RKO (cell line): ENCODE results near the gene SYCP1.
A peak's percentile ranks its signal among the peaks of the same experiment; 100 is the strongest.
"Not testable (repeated sequence)": the region's sequence is repeated elsewhere in the genome, so short reads cannot be mapped to it uniquely, and the experiment has no call there.

Source experiments
- DNase-seq: peaks from one replicate; pipeline ENCODE4 v3.0.0-alpha.2; 2016; ENCODE audit warnings: low spot score

The SYCP1 gene, protein sequence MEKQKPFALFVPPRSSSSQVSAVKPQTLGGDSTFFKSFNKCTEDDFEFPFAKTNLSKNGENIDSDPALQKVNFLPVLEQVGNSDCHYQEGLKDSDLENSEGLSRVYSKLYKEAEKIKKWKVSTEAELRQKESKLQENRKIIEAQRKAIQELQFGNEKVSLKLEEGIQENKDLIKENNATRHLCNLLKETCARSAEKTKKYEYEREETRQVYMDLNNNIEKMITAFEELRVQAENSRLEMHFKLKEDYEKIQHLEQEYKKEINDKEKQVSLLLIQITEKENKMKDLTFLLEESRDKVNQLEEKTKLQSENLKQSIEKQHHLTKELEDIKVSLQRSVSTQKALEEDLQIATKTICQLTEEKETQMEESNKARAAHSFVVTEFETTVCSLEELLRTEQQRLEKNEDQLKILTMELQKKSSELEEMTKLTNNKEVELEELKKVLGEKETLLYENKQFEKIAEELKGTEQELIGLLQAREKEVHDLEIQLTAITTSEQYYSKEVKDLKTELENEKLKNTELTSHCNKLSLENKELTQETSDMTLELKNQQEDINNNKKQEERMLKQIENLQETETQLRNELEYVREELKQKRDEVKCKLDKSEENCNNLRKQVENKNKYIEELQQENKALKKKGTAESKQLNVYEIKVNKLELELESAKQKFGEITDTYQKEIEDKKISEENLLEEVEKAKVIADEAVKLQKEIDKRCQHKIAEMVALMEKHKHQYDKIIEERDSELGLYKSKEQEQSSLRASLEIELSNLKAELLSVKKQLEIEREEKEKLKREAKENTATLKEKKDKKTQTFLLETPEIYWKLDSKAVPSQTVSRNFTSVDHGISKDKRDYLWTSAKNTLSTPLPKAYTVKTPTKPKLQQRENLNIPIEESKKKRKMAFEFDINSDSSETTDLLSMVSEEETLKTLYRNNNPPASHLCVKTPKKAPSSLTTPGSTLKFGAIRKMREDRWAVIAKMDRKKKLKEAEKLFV

DNA sequence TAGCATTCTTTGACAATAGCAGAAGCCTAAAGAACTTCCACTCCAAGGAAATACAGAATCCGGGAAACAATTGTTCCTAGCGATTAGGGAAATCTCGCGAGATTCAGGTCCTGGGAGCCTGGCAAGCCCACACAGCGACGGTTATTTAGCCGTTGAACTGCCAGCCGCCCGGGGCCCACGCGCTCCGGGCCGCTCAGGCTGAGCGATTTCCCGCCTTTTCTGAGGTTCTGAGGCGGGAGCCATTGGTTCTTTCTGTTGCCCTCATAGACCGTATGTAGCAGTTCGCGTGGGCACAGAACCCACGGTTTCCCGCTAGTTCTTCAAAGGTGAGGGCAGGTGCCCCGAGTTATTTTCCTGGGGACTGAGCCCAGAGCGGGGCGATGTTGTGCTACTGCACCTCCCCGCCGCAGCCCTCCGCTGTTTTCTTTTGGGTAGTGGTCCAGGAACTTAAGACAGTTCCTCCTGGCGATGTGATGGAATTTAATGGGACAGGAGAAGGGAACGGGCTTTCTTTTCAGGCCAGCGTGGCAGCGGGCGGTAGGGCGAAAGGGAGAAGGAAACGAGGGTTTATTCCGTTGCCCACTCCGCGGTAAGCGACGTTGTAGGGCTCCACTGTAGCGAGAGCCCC lies at the start of gene SYCP1:
TSS of gene SYCP1 (plus strand) at position 171 of the 628 bp plus-strand sequence. CDS start 602 bp downstream, outside the sequence.
- DNase-seq = no peak

DNA sequence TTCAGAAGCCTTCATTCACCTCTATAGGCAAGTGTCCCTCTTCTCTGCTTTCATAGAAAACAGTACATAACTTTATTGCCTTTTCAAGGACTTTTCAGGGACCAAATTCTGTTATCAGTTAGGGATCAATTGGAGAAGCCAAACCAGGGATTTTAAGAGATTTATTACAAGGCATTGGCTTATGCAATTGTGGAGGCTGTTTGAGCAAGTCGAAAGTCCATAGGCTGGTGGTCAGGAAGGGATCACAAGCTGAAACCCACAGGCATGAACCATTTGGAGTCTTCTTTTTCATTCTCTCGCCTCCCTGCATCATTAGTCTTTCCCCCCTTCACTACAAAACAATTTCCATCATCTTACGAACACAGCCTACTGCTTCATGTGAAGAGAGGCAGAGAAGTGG lies 34.8 kb upstream of the SYCP1 start:
- DNase-seq = no peak

DNA sequence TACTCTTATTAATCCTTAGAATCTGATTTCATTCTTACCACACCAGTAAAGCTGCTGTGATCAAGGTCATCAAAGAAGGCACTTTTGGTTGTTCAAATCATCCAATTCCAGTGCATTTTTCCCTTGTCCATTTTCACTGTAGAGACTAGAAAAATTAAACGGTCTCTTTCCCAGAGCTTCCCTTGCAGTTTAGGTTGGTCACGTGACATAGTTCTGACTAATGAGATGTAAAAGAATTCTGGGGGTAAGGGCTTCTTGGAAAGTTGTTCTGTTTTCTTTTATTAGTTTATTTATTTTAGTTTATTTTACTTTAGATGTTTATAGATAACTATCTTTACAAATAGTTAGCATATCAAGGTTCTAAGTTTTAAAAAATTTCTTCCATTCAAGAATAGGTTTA lies 34.3 kb upstream of the SYCP1 start:
- no peak for DNase-seq

DNA sequence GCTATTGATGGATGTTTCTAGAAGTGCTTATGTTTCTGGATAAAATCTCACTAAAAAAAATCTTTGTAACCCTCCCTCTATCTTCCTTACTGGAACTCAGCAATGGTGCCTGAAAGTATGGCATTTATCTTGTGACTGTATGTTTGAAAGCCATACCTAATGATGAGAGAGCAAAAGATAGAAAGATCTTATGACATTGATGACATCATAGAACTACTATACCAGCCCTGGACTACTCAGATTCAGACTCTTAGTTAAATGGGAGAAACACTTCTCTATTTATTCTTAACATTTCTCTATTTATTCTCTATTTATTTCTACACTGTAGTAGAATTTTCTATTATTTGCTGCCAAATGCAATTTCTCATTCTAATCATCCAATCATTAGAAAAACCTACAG lies 32.7 kb upstream of the SYCP1 start:
- DNase-seq = no peak

DNA sequence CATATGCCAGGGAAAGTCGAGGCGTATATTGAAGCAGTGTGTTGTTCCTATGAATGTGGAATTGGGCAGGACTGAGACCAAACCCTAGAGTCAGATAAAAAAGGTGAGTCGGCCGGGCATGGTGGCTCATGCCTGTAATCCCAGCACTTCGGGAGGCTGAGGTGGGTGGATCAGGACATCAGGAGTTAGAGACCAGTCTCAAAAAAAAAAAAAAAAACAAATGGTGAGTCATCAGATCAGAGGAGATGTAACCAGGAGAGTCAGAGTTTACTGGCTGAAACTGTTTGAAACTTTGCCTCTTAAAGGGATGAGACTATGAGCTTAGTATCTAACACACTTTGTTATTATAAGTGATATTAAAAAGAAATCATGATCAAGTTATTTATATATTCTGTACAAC lies 26.4 kb upstream of the SYCP1 start:
- DNase-seq = peak; percentile 32

DNA sequence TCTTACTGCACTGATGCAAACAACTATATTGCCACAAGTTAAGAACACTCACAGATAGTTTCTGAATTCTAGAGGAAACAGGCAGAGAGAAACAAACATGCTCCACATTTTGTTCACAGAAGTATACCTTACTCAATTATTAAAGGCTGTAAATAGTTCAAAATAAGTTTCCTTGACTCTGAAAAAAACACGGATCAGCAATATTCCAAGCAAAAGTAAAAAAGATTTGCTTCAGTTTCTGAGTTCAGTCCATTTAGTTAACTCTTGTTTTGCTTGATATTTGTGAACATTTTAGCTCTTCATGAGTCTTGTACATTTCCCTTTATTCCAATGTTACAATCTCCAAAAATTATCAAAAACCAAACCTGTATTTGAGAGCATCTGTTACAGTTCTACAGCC lies 24.6 kb upstream of the SYCP1 start:
- DNase-seq = not testable (repeated sequence)

DNA sequence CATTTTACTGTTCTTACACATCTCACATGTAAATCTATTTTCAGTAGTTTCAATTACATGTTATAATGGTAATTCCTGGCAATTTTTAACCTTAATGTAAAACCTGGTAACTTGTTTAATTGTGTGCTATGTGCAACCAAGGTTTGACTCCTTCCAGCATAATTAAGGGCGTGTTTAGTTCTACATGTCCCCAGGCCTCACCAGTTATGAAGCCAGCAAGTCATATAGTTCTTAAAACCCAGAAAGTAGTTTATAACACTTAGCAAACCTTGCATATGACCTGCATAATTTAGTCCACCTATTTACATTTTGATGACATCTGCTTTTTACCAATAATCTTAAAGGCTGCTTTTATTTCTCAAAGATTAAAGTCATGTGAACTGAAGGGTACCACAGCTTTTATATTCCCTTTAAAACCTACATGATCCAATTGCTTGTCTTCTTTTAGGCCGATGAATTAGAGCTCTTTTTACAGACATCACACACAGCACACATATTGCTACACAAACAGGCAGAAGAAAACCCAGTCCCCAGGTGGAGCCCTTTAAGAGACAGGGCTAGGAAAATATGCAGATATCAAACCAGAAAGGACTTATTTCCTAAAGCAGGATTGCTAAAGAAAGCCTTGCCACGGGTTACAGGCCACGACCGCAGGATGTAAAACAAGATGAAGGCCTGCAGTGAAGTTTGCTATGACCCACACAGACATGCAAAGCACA lies 23.2 kb upstream of the SYCP1 start:
- DNase-seq = no peak

DNA sequence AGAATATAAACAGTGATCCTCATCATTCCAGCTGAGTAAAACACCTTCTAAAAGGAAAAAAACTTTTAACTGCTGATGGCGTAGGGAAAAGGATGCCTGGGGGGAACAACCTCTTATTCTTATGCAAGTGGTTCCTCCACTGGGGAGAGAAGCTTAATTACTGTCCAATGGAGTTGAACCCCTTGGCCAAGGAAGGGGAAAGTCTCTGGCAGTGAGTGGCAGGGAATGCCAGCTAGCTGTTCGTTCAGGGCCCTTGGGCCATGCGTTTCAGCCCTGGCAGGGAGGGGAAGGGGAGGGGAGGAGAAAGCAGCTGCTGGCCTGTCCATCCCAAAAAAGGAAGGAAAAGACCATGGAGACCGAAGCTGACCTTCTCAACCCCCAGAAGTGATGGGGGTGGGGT lies 22.6 kb upstream of the SYCP1 start:
- DNase-seq = no peak

DNA sequence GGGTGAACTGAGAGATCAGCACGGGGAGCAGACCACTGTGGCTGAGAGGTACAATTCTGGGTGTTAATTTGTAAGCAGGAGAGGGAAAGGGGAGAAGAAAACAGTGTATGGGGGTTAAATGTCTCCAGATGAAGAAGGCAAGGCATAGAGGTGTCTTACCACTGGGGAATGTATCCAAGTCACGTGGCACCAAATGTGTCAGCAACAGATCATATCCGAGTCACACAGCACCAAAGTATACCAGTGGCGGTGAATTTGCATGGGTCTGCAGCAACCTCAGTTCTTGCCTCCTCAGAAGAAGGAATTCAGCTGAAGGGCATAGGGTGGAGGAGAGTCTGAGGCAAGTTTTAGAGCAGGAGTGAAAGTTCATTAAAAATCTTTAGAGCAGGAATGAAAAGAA lies 21.2 kb upstream of the SYCP1 start:
- DNase-seq = peak; percentile 77

DNA sequence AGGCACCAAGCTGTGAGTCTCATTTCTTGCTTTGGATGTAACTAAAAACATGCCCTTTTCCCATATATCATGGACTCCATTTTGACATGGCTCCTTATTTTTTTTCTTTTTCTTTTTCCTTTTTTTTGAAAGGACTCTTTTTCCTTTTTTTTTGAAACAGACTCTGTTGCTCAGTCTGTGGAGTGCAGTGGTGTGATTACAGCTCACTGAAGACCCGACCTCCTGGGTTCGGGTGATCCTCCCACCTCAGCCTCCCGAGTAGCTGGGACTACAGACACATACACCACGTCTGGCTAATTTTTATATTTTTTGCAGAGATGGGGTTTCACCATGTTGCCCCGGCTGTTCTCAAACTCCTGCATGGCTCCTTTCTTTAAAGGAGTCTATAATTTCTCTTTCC lies 10.4 kb upstream of the SYCP1 start:
- no peak for DNase-seq

DNA sequence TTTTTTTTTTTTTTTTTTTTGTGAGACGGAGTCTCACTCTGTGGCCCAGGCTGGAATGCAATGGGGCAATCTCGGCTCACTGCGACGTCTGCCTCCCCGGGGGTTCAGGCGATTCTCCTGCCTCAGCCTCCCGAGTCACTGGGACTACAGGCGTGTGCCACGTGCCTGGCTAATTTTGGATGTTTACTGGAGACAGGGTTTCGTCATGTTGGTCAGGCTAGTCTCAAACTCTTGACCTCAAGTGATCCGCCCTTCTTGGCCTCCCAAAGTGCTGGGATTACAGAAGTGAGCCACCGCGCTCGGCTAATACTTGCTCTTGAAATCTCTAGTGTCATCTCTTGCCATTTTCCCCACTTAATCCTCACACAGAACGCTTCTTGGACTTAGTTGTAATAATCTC lies 1.1 kb upstream of the SYCP1 start:
- DNase-seq = no peak

DNA sequence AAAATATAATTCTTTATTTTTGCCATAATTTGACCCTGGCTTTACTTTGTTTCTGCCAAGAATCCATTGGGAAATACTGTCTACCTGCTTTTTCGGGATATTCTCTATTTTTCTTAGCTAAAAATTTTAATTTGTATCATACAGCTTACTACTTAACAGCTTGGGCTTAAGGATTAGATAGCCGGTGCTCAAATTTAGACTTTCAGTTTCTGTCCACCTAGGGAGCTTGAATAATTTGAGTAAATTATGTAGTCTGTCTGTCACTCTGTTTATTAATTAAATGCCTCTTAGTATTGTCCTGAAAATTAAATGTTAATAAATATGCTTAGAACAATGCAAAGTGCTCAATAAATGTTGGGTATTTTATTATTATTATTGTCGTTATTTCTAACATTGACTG lies 6.7 kb downstream of the SYCP1 start:
- no peak for DNase-seq

DNA sequence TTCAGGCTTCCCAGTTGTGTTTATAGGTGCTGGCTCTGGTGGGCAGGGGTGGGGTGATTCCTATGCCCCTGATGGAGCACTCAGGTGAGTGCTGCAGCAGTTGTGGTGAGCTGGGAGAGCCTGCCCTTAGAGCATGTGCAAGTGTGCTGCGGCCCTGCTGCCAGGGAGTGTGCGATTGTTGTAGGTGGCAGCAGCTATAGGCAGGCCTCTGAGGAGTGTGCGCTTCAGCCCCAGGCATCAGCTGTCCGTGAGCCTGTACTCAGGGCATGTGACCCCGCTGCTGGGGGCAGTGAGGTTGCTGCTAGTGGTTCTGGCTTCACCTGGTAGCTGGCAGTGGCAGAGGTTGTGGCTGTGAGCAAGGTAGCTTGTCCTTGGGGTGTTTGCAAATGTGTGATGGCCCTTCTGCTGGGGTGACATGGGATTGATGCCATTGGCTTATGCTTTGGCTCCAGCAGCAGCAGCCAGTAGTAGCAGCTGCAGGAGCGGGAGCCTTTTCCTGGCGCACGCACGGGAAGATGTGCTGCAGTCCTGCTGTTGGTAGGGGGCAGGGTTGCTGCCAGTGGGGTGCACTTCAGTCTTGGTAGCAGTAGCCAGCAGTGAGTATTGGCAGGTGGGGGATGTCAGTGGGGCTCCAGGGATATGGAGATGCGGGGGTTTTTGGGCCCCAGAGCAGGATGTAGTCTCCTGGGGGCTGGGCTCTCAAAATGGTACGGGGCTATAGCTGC lies 37.7 kb downstream of the SYCP1 start:
- no peak for DNase-seq

DNA sequence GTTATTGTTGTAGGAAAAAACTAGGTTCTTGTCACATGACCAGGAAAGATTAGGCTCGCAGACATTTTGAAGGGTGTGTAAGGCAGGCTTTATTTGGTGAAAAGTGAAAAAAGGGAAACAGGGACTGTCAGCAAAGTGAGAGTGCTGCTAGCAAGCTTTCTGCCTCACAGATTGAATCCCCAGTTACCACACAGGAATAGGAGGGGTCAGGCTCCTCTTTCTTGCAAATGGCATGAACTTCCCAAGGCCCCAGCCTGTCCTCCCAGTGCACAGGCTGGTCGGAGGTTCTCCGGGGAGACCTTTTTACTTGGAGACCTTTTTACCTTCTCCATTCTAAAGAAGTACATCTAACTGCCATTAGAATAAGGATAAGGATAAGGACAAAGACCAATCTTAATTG lies 42.1 kb downstream of the SYCP1 start:
- no peak for DNase-seq

DNA sequence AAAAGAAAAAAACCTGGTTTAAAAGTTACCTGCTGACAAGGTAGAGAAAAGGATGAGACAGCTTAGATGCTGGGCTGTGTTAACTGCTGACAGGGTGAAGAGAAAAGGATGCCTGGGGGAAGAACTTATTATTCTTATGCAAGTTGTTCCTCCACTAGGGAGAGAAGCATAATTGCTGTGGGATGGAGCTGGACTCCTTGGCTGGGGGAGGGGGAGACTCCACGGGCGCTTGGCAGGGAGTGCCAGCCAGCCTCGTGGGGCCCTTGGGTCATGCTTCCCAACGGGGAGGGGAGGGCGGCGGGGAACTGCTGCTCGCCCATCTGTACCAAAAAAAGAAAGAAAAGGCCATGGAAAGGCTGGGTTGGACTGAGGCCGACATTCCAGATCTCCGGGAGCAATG lies 47.2 kb downstream of the SYCP1 start:
- DNase-seq = no peak

DNA sequence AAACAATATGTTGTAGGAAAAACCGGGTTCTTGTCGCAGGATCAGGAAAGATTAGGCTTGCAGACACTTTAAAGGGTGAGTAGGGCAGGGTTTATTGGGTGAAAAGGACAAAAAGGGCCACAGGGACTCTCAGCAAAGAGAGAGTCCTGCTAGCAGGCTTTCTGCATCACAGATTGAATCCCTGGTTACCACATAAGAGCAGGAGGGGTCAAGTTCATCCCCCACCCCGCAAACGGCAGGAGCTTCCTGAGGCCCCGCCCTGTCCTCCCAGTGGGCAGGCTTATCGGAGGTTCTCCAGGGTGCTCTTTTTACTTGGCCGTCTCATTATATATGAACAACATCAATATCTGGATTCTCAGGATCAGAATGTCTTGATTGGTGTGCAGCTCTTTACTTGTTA lies 47.7 kb downstream of the SYCP1 start:
- DNase-seq = no peak

DNA sequence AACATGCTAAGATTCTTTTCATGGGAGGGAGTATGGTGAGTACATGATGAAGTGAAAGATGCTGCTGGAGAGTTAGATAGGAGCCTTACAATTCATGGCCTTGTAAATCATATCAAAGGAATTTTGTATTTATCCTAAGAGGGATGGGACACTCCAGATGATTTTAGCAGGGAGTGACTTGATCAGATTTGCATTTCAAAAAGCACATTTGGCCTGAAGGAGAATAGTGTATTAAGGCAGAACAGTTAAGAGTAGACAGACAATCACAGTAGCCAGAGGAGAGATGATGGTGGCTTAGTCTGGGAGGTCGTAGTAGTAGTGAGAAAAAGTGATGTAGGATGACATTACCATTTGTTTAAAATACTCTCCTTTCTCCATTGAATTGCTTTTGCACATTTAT lies 48.8 kb downstream of the SYCP1 start:
- DNase-seq = no peak

DNA sequence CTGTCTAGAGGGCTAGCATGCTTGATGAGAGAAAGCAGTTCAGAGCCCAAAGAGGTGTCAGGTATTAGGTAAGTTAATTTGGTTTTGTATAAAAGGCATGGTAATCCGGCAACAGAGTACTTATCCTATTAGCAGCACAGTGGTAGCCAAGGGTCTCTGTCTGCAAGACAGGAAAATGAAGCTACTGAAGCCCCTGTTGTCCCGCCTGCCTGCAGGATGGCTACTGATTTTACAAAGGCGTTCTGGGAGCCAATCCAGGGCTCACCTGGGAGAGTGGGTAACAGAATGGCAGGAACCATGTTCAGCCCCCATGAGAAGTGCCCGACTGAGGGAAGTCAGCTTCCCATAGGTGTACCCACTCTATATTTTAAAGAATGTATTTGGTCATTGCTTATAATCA lies 61.1 kb downstream of the SYCP1 start:
- not testable (repeated sequence) for DNase-seq

DNA sequence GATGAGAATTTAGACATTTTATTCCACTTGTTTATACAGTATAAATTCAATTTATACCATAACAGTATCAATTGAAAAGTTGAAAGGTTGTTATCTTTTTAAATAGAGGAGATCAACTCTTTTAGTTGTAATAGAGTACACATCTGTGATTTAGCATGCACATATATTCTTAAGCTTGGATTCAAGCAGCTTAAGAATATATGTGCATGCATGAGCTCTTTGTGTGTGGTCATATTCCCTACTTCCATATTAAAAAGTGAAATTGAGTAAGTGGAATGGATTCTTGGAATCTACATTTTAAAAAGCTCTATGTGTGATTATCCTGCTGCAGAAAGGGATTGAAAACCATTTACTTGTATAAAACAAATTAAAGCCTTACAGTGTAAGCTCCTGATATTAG lies 71.9 kb downstream of the SYCP1 start:
- no peak for DNase-seq

DNA sequence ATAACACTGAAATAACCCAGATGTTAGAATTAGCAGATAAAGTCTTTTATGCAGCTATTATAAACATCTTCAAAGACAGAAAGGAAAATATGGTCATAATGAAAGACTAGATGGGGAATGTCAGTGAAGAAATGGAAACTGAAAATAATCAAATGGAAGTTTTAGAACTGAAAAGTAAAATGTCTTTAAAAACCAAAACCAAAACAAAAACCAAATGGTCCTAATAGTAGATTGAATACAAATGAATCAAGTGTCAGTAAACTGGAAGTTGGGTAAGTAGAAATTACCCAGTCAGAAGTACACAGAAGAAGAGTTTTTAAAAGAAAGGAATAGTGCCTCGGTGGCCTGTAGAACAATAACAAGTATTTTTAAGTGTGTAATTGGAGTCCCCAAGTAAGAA lies 72.7 kb downstream of the SYCP1 start:
- DNase-seq = no peak

DNA sequence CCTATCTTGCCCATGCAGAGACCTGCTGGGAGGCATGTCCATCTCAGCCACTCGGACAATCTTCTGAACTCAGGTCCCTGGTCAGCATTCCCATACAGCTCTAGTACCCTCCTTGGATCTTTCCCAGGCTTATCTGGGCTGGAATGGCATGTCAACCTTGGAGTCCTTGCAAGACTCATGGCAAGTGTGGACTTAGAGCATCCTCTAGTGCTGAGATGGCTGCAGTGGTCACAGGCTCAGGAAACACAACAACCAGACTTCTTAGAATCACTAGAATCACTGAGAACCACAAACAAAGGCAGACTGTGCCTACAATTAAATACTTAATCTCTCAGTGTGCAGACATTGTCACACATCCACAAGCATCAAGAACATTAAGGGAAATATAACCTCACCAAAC lies 101.9 kb downstream of the SYCP1 start:
- peak; percentile 18 for DNase-seq
